Stimulated activated CD4-positive, alpha-beta T cell treated with anti-CD3 and anti-CD28 coated beads, Interleukin-4, amount 100 ng/mL, for 1 hour (primary cell): ENCODE results near the gene ZFHX2.
A peak's percentile ranks its signal among the peaks of the same experiment; 100 is the strongest.
"Not testable (repeated sequence)": the region's sequence is repeated elsewhere in the genome, so short reads cannot be mapped to it uniquely, and the experiment has no call there.

Experiments used
- DNase-seq: peaks from one replicate; pipeline ENCODE4 v3.0.0-alpha.2; 2020

ZFHX2 gene

DNA sequence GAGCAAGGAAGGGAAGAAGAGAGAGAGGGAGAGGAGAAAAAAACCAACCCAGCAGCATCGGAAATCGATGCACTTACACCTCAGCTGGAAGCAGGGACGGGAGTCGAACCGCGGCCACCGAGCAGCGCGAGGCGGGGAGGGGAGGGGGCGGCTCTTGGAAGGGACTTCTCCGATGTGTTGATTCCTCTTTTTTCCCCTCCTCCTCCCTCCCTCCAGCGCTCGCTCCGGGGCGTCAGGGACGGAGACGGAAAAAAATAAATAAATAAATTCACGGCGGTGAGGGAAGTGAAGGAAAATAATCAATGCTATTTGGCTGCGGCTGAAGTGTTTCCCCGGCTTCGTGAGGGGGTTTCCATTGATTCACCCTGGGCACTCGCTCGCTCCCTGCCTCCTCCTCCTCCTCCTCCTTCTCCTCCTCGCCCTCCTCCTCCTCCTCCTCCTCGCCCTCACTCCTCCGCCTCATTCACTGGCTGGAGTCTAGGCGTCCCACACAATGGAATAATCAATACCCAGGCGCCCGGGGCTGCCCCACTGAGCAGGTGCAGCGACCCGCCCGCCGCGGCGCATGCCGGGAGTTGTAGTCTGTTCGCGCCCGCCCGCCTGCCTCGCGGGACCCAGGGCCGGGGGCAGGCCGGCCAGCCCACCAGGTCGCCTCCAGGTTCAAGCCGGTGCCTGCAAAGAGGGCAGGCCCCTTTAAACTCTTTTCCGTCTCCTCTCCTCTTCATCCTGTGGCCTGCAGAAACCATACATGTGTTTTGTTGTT, at the start of gene ZFHX2:
Gene ZFHX2 (minus strand): TSS at position 500 of the 763 bp plus-strand sequence. CDS start 16,440 bp downstream, outside the sequence.
- DNase-seq: peak; percentile 86

DNA sequence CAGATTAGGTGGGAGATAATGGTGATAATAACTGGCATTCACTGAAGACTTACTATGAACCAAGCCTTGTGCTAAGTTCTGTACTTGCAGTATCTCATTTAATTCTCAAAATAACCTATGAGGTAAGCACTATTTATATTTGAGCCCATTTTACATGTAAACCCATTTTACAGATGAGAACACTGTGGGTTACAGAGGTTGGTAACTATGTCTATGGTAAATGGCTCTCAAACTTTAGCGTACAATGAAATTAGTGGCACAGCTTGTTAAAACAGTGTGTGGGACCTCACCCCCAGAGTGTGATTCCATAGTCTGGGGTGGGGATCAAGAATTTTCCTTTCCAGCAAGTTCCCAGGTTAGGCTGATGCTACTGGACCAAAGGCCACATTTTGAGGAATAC, 49.2 kb upstream of the ZFHX2 start:
- DNase-seq: no peak

DNA sequence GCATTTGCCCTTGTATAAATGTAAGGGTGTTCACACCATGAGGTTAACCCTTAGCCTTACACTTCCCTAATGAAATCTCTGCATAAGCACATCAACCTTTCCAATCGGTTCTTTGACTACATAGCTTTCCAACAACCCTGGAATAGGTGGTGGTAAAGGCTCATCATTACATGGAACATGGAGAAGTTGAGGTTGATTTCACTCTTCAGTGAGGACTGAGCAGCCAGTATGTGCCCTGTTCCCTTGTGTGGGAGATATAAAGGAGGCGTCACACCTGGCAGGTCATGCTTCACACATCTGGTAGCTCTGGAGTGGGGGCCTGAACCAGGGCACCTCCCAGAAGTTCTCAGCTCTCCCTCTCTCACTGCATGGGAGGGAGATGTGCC, 48.8 kb upstream of the ZFHX2 start:
- DNase-seq: no peak

DNA sequence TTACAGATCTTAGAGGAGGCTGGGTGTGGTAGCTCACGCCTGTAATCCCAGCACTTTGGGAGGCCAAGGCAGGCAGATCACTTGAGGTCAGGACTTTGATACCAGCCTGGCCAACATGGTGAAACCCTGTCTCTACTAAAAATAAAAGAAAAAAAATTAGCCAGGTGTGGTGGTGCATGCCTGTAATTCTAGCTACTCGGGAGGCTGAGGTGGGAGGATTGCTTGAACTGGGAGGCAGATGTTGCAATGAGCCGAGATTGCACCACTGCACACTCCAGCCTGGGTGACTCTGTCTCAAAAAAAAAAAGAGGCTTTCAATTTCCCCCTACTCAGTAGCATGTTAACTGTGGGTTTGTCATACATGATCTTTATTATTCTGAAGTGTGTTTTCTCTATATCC, 42.6 kb upstream of the ZFHX2 start:
- not testable (repeated sequence) for DNase-seq

DNA sequence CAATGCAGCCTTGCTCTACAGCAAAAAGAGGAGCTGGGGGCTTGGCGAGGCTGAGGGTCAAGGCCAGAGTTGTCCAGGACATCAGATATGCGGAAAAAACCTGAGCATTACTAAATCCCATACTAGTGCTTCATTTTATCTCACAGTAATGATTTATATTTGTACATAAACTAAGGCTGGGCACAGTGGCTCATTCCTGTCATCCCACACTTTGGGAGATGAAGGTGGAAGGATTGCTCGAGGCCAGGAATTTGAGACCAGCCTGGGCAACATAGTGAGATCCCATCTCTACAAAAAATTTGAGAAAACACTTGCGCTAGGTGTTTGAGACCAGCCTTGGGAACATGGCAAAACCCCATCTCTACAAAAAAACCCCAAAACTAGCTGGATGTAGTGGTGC, 38.6 kb upstream of the ZFHX2 start:
- no peak for DNase-seq

DNA sequence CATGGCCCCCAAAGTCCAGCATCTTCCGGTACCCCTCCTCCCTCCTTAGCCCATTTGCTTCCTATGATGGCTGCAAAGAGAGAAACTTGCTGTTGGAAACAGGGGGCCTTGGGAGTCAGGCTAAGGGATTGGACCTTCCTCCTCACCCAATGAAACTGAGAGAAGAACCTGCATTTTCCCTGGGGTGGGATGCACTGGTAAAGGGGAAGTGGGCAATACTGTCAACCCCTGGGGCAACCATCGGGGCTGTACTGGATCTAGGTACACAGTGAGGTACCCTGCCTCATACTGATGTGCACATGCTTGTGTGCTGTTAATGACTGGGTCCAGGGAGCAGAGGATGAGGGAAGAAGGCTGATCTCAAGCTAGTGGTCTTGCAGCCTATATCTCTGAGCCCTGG, 38.0 kb upstream of the ZFHX2 start:
- DNase-seq: no peak

DNA sequence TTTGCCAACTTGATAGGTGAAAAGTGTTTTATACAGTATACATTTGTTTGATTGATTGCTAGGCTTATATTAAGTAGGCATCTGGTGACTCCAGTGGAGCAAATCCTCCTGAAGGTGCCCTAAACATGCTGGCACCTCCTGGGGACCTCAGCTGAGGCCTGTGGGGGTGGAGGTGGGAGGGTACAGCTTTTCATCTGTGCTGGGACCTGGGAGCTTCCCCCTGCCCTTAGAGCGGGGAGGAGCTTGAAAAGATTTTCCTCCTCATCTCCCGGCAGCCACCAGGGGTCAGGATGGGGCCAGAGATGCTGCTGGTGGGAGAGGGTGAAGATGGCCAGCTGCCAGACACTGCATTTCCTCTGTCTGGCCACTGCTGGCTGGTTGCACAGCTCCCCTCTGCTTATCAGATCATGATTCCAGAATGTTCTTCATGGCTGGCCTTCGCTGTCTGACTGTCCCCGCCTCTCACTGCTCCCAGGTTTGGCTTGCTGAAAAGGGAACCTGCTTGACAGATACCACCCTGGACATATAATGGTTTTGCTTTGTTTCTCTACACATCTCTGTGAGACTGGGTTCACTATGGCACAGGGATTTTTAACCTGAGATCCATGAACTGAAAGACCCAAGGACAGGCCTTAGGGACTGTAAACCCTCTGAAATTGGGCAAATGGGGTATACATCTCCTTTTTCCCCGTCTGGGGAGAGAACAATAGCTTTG, 37.5 kb upstream of the ZFHX2 start:
- peak; percentile 73 for DNase-seq

DNA sequence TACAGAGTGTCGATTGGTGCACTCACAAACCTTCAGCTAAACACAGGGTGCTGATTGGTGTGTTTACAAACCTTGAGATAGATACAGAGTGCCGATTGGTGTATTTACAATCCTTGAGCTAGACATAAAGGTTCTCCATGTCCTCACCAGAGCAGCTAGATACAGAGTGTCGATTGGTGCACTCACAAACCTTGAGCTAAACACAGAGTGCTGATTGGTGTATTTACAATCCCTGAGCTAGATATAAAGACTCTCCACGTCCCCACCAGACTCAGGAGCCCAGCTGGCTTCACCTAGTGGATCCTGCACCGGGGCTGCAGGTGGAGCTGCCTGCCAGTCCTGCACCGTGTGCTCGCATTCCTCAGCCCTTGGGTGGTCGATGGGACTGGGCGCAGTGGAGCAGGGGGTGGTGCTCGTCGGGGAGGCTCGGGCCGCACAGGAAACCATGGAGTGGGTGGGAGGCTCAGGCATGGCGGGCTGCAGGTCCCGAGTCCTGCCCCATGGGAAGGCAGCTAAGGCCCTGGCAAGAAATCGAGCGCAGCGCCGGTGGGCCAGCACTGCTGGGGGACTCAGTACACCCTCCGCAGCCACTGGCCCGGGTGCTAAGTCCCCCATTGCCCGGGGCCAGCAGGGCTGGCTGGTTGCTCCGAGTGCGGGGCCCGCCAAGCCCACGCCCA, 33.1 kb upstream of the ZFHX2 start:
- DNase-seq: not testable (repeated sequence)

DNA sequence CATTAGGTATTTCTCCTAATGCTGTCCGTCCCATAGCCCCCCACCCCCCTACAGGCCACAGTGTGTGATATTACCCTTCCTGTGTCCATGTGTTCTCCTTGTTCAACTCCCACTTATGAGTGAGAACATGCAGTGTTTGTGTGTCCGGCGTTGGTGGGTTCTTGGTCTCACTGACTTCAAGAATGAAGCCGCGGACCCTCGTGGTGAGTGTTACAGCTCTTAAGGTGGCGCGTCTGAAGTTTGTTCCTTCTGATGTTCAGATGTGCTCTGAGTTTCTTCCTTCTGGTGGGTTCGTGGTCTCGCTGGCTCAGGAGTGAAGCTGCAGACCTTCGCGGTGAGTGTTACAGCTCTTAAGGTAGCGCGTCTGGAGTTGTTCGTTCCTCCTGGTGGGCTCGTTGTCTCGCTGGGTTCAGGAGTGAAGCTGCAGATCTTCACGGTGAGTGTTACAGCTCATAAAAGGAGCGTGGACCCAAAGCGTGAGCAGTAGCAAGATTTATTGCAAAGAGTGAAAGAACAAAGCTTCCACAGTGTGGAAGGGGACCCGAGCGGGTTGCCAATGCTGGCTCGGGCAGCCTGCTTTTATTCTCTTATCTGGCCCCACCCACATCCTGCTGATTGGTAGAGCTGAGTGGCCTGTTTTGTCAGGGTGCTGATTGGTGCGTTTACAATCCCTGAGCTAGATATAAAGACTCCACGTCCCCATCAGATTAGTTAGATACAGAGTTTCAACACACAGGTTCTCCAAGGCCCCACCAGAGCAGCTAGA, 32.4 kb upstream of the ZFHX2 start:
- DNase-seq: not testable (repeated sequence)

DNA sequence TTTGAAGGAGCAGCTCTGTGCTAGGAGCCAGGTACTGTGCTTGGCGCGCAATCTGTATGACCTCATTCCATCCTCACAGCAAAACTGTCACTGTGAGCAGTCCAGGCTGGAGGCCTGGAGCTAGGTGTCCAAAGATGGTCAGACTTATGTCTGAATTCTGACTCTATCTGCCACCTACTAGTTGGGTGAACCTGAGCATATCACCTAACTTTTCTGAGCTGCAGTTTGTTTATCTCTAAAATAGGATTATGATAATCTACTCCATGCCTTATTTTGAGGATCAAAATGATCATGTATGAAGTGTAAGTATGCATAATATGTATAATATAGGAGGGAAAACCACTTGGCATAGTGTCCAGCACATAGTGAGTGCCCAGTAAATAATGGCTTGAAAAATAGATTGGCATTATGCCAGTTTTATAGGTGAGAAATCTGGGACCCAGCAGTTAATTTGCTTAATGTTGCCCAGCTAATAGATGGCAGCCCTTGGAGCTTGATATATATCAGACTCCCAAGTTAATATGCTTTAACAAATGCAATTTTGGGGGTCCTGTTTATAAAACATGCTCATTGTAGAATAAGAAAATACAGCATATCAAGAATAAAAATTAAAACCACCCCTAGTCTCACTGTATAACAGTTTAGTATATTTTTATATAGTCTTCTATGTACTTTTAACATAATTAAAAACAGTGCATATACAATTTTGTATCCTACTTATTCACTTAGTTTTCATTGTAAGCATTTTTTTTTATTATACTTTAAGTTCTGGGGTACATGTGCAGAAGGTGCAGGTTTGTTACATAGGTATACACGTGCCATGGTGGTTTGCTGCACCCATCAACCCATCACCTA, 31.6 kb upstream of the ZFHX2 start:
- DNase-seq: no peak

DNA sequence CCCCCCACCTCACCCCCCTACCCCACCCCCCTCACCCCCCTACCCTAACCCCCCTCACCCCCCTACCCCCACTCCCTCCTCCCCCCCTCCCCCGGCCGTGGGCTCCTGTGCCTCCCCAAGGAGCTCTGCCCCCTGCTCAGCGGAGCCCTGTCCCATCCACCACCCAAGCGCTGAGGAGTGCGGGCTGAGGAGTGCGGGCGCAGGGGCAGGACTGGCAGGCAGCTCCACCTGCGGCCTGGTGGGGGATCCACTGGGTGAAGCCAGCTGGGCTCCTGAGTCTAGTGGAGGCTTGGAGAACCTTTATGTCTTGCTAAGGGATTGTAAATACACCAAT, 29.4 kb upstream of the ZFHX2 start:
- DNase-seq: no peak

DNA sequence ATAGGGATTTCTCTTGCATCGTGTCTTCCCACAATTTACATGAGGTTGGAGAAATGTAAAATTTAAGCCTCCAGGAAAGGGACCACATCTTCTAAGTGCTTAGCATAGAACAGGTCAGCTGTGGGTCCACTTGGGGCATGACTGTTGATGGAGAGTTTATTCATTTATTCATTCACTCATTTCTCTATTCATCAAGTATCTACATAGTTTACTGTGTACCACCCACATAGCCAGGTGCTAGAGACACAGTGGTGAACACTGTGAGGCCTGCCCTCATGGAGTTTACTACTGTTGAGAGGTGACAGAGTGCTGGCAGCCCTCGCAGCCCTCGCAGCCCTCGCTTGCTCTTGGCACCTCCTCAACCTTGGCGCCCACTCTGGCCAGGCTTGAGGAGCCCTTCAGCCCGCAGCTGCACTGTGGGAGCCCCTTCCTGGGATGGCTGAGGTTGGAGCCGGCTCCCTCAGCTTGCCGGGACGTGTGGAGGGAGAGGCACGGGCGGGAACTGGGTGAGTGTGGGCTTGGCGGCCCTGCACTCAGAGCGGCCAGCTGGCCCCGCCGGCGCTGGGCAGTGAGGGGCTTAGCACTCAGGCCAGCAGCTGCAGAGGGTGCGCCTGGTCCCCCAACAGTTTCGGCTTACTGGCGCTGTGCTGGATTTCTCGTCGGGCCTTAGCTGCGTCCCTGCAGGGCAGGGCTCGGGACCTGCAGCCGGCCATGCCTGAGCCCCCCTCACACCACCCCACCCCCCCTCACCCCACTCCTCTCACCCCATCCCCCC, 28.8 kb upstream of the ZFHX2 start:
- no peak for DNase-seq

DNA sequence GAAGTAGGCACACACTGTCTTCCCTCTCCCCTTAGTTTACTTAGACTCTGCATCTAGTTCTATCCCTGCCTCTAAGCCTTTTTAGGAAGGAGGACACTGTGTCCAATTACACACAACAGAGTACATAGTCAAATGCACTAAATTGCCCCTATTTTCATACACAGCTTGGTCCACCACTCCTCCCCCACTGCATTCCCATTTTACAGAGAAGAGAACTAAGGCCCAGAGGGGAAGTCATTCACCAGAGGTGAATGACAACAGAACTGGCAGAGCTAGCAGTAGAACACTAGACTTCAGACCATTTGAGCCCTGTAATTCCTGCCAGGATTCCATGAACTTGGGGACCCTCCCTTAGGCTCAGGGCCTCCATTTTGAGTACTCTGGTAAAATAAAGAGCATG, 28.2 kb upstream of the ZFHX2 start:
- DNase-seq: no peak

DNA sequence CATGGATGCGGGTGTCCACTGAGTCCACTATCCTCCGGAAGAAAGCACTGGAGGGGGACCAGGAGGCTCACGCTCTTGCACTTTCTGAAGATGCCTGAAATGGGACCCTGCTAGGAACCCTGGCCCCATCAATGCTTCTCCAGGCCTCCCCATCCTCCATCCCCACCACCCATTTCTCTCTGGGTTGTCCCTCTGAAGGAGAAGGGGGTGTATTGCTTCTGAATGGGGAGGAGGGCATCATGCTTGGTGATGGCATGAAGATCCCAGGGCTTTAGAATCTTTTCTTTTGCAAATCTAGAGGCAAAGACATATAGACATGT, 27.7 kb upstream of the ZFHX2 start:
- no peak for DNase-seq

DNA sequence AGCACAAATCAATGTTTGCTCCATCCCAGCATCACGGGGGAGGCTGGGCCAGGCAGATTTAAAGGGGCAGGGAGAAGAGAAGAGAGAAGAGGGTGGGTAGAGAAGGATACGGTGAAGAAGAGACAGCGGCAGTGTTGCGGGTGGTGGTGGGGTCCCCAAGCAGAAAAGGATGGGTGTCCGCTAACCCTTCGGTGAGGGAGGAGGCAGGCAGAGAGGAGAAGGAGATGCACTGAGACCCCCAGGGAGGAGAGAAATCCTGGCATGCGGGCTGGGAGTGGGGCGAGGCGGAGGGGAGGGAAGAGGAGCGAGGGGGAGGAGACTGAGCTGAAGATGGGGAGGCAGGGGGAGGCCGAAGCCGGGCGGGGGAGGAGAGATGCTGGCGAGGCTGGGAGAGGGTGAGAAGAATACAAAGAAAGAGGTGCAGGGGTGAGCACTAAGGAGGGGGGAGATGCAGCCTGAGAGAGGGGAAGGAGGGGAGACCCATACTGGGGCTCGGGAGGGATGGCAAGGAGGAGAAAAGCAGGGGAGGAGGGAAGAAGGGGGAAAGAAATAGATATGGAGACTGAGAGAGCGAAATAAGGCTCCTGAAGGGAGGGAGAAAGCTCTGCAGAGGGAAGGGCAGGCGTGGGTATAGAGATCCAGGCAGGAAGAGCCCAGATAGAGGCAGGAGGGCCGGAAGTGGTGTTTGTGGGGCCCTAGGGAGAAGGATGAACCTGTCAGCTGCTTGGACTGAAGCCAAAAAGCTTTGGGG, 27.2 kb upstream of the ZFHX2 start, which contains the start of gene JPH4:
Gene JPH4 (minus strand): TSS at position 231 of the 751 bp plus-strand sequence. CDS start 1,337 bp downstream, outside the sequence.
- DNase-seq: no peak

DNA sequence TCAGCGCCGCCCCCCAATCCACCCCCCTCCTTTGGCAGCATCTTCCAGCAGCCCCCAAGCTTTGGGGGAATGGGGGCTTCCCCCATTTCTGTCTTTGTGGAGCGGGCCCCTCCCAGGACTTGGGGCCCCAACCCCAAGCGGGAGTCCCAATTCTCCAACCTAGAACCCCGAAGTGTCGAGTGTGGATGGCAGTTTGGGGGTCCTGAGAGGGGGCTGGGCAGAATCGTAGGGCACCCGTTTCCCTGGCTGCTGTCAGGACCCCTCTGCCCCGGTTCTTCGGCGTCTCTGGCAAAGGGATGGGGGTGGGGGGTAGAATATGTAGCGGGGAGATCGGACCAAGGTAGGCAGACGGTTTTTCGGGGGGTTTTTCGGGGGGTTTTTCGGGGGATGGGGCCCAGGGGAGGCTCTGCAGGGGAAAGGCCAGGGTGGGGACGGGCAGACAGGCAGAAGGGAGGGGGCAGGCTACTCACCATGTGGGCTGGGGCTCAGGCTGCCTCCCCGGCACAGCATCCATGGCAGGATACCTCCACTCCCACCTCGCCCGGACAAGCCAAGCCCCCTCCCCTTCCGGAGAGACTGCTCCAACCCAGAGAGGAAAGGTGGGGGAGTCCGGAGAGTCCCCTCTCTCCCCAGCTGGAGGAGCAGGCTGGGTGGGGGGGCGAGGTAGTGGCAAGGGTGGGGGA, 26.3 kb upstream of the ZFHX2 start:
- DNase-seq: no peak

DNA sequence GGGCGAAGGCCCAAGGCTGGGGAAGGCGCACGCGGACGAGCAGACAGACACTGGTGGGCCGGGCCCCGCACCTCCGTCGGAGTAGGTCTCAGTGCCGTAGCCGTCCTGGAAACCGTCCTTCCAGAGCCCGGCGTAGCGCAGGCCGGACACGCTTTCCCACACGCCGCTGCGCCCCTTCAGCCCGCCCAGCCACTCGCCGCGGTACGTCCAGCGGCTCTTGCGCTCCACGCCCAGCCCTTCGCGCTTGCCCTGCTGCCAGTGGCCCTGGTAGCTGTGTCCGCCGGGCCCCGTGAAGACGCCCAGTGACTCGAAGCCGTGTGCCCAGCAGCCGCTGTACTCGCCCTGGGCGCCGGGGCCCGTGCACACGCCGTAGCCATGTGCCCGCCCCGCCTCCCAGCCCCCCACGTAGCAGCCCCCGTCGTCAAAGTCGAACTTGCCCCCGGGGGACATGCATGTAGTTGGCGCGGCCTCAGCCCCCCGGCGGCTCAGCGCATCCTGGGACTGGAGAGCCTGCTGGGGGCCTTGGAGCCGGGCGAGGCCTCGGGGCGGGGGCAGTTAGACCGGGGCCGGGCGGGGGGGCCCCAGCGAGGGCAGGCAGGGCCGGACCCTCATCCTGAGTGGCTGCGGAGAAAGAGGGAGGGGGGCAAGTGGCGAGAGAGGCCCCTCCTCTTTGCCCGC, 25.6 kb upstream of the ZFHX2 start:
- DNase-seq: no peak

DNA sequence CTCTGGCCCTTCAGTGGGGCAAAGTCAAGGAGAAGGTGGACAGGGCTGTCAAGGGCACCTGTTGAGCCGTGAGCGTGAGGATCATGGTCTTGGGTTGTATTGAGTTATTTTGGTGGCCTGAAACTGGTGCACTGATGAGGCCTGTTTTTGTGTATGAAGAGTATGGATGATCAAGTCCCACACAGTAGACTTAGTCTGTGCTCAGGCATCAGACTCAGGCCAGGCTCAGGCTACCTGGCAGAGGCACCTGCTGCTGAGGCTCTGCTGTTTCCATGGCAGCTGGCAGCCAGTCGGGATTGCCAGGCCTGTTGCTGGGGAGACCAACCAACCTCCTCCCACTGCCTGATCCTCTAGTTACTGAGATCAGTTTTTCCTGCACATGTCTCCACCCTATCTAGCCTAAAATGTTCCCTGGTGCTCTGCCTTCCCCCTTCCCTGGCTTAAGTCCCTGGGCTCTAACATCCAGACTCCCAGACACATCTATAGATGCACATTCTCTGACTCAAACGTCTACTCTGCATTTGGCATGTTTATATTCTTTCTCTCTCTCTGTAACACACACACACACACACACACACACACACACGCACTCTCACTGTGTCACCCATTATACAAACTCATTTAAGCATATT, 21.9 kb upstream of the ZFHX2 start:
- no peak for DNase-seq

DNA sequence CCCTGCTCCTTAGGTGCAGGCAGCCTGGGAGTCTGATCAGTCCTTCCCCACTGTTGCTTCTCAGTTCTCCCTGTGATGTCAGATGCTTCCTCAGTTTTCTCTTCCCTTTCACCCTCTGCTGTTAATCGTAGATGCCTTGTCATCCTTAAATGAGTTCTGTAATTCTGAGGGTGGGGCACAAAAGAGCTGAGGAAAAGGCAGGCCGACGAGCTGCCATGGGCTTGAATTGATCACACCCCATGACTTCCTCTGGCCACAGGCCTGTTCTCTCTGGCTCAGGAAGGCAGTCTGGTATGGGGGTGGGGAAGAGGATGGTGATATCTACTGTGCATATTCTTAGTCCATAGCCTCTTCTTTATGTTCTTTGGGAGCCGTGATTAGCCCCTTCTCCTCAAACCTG, 21.3 kb upstream of the ZFHX2 start:
- no peak for DNase-seq
